ENCODE results near the gene SYT8. TPM values are rescaled to one million over a fixed set of nuclear protein-coding genes. Genes with fewer than 3 reads are reported as not detected.

SYT8 gene
- total RNA-seq, 4 donors from 2014 or later: not detected

GRCh38 chr11:1858154-1858553 lies 23.4 kb downstream of the SYT8 start:
- no peaks in the 10 kb centered on the region for H3K27me3 ChIP-seq
- in situ Hi-C loops (cut with MboI; ENCODE audit: low sequenced_read_pairs in 4 of 4) (no loop called here), intact Hi-C loops (cut with DNase I; ENCODE audit: low total_unique reads) (no loop called here)
- no peak for DNase-seq
- H3K4me3 ChIP-seq: no peak overlapping the region
- H3K9me3 ChIP-seq: no peaks in the 10 kb centered on the region
- peaks cover 2 to 10% of the 10 kb centered on the region in 2 donors for H3K4me1 ChIP-seq
- no peak for TF ChIP-seq POLR2A (IDR thresholded peaks at IDR 0.05)
- TF ChIP-seq, protein P1, sequence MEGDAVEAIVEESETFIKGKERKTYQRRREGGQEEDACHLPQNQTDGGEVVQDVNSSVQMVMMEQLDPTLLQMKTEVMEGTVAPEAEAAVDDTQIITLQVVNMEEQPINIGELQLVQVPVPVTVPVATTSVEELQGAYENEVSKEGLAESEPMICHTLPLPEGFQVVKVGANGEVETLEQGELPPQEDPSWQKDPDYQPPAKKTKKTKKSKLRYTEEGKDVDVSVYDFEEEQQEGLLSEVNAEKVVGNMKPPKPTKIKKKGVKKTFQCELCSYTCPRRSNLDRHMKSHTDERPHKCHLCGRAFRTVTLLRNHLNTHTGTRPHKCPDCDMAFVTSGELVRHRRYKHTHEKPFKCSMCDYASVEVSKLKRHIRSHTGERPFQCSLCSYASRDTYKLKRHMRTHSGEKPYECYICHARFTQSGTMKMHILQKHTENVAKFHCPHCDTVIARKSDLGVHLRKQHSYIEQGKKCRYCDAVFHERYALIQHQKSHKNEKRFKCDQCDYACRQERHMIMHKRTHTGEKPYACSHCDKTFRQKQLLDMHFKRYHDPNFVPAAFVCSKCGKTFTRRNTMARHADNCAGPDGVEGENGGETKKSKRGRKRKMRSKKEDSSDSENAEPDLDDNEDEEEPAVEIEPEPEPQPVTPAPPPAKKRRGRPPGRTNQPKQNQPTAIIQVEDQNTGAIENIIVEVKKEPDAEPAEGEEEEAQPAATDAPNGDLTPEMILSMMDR (IDR thresholded peaks at IDR 0.05 in 4 of 5, conservative IDR thresholded peaks at IDR 0.05 in 1 of 5): no peak
- H3K36me3 ChIP-seq: no peaks in the 10 kb centered on the region
- no peak for ATAC-seq
- H3K27ac ChIP-seq: no peak overlapping the region

DNA sequence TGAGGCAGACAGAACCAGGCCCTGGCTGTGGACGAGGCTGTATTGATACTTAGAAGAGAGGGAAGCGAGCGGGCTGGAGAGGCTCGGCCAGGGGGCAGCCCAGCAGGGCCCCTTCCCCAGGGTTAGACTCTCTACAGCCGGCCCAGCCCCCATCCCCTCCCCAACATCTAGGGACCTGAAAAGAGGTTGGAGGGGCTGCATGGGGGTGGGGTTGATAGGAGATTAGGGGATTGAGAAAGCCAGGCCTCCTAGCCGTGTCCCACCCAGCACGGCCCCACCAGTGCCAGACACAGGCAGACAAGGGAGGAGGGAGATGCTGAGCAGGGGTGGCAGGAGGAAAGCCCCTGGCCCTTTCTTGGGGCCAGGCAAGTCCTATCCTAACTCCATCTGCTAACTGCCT lies 23.8 kb downstream of the SYT8 start:
- H3K36me3 ChIP-seq: no peaks in the 10 kb centered on the region
- H3K4me1 ChIP-seq: peaks cover 7 to 14% of the 10 kb centered on the region in 2 donors
- no peak for TF ChIP-seq POLR2A (IDR thresholded peaks at IDR 0.05)
- TF ChIP-seq, protein P1 (IDR thresholded peaks at IDR 0.05 in 4 of 5, conservative IDR thresholded peaks at IDR 0.05 in 1 of 5): no peak
- no peak for ATAC-seq
- no peaks in the 10 kb centered on the region for H3K9me3 ChIP-seq
- no peak overlapping the region for H3K4me3 ChIP-seq
- H3K27me3 ChIP-seq: no peaks in the 10 kb centered on the region
- no peak overlapping the region for H3K27ac ChIP-seq
- no peak for DNase-seq
- in situ Hi-C loops (cut with MboI; ENCODE audit: low sequenced_read_pairs in 4 of 4) (no loop called here), intact Hi-C loops (cut with DNase I; ENCODE audit: low total_unique reads) (no loop called here)

- H3K4me1 ChIP-seq: peaks cover 11 to 18% of the 10 kb centered on the region in 2 donors
- ATAC-seq (no peak), DNase-seq (no peak)
- in situ Hi-C loops (cut with MboI; ENCODE audit: low sequenced_read_pairs in 4 of 4): no loop called here
- no peak overlapping the region for H3K27ac ChIP-seq
- TF ChIP-seq POLR2A (IDR thresholded peaks at IDR 0.05): no peak
- TF ChIP-seq, protein P1 (IDR thresholded peaks at IDR 0.05 in 4 of 5, conservative IDR thresholded peaks at IDR 0.05 in 1 of 5): no peak
- no peaks in the 10 kb centered on the region for H3K9me3 ChIP-seq
- H3K36me3 ChIP-seq: no peaks in the 10 kb centered on the region
- no peak overlapping the region for H3K4me3 ChIP-seq
- intact Hi-C loops (cut with DNase I; ENCODE audit: low total_unique reads): no loop called here
- H3K27me3 ChIP-seq: no peaks in the 10 kb centered on the region
Observed at GRCh38 chr11:1859004-1859403, 24.2 kb downstream of the SYT8 start.

- in situ Hi-C loops (cut with MboI; ENCODE audit: low sequenced_read_pairs in 4 of 4): no loop called here
- TF ChIP-seq, protein P1 (IDR thresholded peaks at IDR 0.05 in 4 of 5, conservative IDR thresholded peaks at IDR 0.05 in 1 of 5): no peak
- TF ChIP-seq POLR2A (IDR thresholded peaks at IDR 0.05): no peak
- no peak for DNase-seq
- H3K9me3 ChIP-seq: no peaks in the 10 kb centered on the region
- no peak overlapping the region for H3K27ac ChIP-seq
- no peaks in the 10 kb centered on the region for H3K27me3 ChIP-seq
- intact Hi-C loops (cut with DNase I; ENCODE audit: low total_unique reads): no loop called here
- peaks cover 21 to 22% of the 10 kb centered on the region in 2 donors for H3K4me1 ChIP-seq
- H3K36me3 ChIP-seq: no peaks in the 10 kb centered on the region
- no peak for ATAC-seq
- H3K4me3 ChIP-seq: no peak overlapping the region
Observed at GRCh38 chr11:1860108-1860507, 25.3 kb downstream of the SYT8 start.

Measured in gastrocnemius medialis (tissue), 4 donors.